Mammary epithelial cell (primary cell): ENCODE results near the gene CASZ1.

Experiments
- EZH2 ChIP-seq: IDR thresholded peaks from 2 replicates; pipeline ENCODE4 v1.6.1; 2012; ENCODE audit warnings: low read length, inconsistent platforms, borderline replicate concordance
- TF ChIP-seq, protein P1 (sequence below), 2 donors: IDR thresholded peaks in 1 of 2; conservative IDR thresholded peaks in 1 of 2; 2 replicates each; pipeline ENCODE4 v1.5.1; 2011 to 2012; ENCODE audit warnings: inconsistent platforms in 2 of 2, low read length in 2 of 2, mild to moderate bottlenecking in 2 of 2, control low read depth in 1 of 2, low read depth in 1 of 2; ENCODE audit not compliant: insufficient read depth in 1 of 2; ENCODE audit errors: extremely low read depth in 1 of 2

GRCh38 chr1:10591010-10591409 lies 205.4 kb downstream of the CASZ1 start:
- TF ChIP-seq, protein P1, sequence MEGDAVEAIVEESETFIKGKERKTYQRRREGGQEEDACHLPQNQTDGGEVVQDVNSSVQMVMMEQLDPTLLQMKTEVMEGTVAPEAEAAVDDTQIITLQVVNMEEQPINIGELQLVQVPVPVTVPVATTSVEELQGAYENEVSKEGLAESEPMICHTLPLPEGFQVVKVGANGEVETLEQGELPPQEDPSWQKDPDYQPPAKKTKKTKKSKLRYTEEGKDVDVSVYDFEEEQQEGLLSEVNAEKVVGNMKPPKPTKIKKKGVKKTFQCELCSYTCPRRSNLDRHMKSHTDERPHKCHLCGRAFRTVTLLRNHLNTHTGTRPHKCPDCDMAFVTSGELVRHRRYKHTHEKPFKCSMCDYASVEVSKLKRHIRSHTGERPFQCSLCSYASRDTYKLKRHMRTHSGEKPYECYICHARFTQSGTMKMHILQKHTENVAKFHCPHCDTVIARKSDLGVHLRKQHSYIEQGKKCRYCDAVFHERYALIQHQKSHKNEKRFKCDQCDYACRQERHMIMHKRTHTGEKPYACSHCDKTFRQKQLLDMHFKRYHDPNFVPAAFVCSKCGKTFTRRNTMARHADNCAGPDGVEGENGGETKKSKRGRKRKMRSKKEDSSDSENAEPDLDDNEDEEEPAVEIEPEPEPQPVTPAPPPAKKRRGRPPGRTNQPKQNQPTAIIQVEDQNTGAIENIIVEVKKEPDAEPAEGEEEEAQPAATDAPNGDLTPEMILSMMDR (conservative IDR thresholded peaks at IDR 0.05 in 1 of 2, IDR thresholded peaks at IDR 0.05 in 1 of 2; ENCODE audit: extremely low read depth in 1 of 2, insufficient read depth in 1 of 2, low read depth in 1 of 2, low read length in 2 of 2) = no peak
- no peak for TF ChIP-seq EZH2
